HFF-Myc (cell line): ENCODE measurements around the gene CUBN.

Experiments used
- DNase-seq: peaks from one replicate; pipeline ENCODE4 v3.0.0-alpha.2; 2011; ENCODE audit warnings: low read depth; ENCODE audit errors: extremely low read depth
- H3K4me3 ChIP-seq: replicated peaks from 2 replicates; pipeline ENCODE4 v1.5.1; 2011; ENCODE audit warnings: low read depth, mild to moderate bottlenecking, control low read depth, low read length
- CTCF ChIP-seq: IDR thresholded peaks from 2 replicates; pipeline ENCODE4 v1.5.1; 2012; ENCODE audit warnings: mild to moderate bottlenecking, low read depth, low read length, control low read depth; ENCODE audit errors: missing control alignments

The CUBN gene

GRCh38 chr10:16904049-16904448 lies 225.6 kb downstream of the CUBN start:
- H3K4me3 ChIP-seq, result no peak overlapping the region
- no peak for TF ChIP-seq CTCF
- DNase-seq, result no peak

GRCh38 chr10:16902606-16903005 lies 227.0 kb downstream of the CUBN start:
- DNase-seq, result no peak
- no peak for TF ChIP-seq CTCF
- no peak overlapping the region for H3K4me3 ChIP-seq

- no peak overlapping the region for H3K4me3 ChIP-seq
- DNase-seq, result no peak
- TF ChIP-seq CTCF, result no peak
Observed at GRCh38 chr10:16901106-16901505, 228.5 kb downstream of the CUBN start.

GRCh38 chr10:16896993-16897392 lies 232.6 kb downstream of the CUBN start:
- DNase-seq, result no peak
- H3K4me3 ChIP-seq, result no peak overlapping the region
- TF ChIP-seq CTCF, result no peak

GRCh38 chr10:16894821-16895220 lies 234.8 kb downstream of the CUBN start:
- no peak for DNase-seq
- TF ChIP-seq CTCF, result no peak
- H3K4me3 ChIP-seq, result no peak overlapping the region

- no peak overlapping the region for H3K4me3 ChIP-seq
- no peak for TF ChIP-seq CTCF
- DNase-seq, result no peak
Observed at GRCh38 chr10:16893664-16894063, 235.9 kb downstream of the CUBN start.
